NB4 (cell line): Measurements from ENCODE around the gene PTPRG.

Experiments used
- DNase-seq: peaks from one replicate; pipeline ENCODE4 v3.0.0; 2010; ENCODE audit warnings: low read depth
- H3K4me3 ChIP-seq: one replicate; pipeline ENCODE4 v1.5.1; 2011; ENCODE audit warnings: mild to moderate bottlenecking, low read depth, low read length, moderate library complexity
- MYC ChIP-seq: IDR thresholded peaks from 2 replicates; pipeline ENCODE4 v1.6.1; 2011; ENCODE audit warnings: low read depth, low read length
- POLR2A ChIP-seq: IDR thresholded peaks from 2 replicates; pipeline ENCODE4 v1.6.1; 2011; ENCODE audit warnings: mild to moderate bottlenecking; ENCODE audit not compliant: insufficient read length; ENCODE audit errors: extremely low read depth
- TF ChIP-seq, protein P1 (sequence below): IDR thresholded peaks from 2 replicates; pipeline ENCODE4 v1.6.1; 2011; ENCODE audit warnings: low read depth, low read length
- TF ChIP-seq, protein P2 (sequence below): IDR thresholded peaks from one replicate; pipeline ENCODE4 v1.5.1; 2012; ENCODE audit warnings: low read depth, low read length

Gene PTPRG

DNA sequence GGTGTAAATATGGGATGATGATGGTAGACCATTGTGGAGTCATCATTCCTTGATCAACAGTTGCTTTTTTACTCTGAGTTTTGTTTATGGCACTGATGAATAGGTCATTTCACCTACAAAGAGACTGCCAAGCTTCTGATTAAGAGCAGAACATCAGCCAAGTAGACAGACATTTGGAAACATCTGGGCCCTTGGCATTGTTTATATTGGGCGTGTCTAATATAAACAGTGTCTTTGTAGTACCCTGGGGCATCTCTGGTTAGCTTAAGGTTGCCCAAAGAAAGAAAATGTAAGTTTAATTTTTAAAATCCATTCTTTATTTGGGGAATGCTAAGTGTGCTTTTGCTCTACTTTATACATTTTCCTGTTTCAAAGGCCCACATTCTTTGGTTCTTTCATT lies 435.0 kb downstream of the PTPRG start:
- no peak for DNase-seq

DNA sequence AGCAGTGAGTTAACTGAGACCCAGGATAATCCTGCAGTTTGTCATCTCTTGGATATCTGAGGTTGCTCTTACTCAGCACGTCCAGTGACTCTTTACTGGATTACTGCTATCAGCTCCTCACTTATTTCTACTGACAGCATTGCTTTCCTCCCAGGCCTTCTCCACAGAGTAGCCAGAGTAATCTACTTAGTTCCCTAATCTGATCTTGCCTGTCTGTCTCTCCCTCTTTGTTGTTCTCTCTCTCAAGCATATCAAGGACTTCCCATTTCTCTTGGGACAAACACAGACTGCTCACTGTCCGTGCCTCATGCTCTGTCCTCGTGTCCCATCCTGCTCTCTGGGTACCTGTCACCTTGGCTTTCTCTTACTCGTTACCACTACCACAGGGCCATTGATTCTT lies 435.7 kb downstream of the PTPRG start:
- H3K4me3 ChIP-seq = no peak overlapping the region
- DNase-seq = no peak
- TF ChIP-seq, protein P1, sequence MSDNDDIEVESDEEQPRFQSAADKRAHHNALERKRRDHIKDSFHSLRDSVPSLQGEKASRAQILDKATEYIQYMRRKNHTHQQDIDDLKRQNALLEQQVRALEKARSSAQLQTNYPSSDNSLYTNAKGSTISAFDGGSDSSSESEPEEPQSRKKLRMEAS = no peak
- TF ChIP-seq, protein P2, sequence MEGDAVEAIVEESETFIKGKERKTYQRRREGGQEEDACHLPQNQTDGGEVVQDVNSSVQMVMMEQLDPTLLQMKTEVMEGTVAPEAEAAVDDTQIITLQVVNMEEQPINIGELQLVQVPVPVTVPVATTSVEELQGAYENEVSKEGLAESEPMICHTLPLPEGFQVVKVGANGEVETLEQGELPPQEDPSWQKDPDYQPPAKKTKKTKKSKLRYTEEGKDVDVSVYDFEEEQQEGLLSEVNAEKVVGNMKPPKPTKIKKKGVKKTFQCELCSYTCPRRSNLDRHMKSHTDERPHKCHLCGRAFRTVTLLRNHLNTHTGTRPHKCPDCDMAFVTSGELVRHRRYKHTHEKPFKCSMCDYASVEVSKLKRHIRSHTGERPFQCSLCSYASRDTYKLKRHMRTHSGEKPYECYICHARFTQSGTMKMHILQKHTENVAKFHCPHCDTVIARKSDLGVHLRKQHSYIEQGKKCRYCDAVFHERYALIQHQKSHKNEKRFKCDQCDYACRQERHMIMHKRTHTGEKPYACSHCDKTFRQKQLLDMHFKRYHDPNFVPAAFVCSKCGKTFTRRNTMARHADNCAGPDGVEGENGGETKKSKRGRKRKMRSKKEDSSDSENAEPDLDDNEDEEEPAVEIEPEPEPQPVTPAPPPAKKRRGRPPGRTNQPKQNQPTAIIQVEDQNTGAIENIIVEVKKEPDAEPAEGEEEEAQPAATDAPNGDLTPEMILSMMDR = no peak
- TF ChIP-seq POLR2A (no peak), MYC (no peak)

More for the DNA sequence above, 435.0 kb downstream of the PTPRG start:
- H3K4me3 ChIP-seq = no peak overlapping the region
- no peak for TF ChIP-seq MYC
- TF ChIP-seq, protein P2 = no peak

DNA sequence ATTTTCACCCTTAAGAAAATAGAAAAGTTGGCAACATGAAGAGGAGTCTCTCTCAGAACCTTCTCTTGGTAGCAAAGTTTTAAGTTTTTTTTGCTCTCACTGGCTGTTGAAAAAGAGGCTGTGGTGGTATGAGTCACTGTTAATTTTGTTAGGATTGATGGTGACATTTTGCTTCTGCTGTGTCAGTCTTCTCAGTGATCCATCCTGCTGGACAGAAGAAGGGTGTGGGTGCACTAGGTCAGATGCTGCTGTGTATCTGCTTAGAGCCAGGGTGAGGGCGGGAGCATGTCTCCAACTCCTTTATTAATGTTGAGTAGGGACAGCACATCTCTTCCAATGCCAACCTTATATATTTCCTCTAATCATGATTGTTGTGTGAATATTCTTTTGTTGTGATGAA lies 442.5 kb downstream of the PTPRG start:
- no peak overlapping the region for H3K4me3 ChIP-seq
- TF ChIP-seq POLR2A (no peak), MYC (no peak)
- TF ChIP-seq, protein P1 = no peak
- TF ChIP-seq, protein P2 = no peak
- no peak for DNase-seq

DNA sequence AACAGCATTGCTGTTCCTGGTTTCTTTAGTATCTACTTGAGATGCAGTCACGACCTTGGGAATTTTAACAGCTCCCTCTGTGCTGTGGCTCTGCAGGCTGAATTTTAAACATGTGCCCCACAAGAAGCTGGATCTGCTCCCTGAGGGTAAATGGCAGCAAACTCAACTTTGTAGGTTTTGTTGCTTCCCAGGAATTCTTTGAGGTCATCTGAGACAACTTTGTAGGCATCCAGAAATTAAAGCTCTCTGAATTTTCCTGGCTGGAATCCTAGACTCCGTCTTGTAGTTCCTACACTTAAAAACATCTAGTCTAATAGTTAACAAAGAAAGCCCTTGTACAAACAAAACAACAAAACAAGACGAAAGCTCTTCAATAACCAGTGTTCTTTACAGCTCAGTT lies 445.7 kb downstream of the PTPRG start:
- no peak overlapping the region for H3K4me3 ChIP-seq
- no peak for DNase-seq
- no peak for TF ChIP-seq MYC
- TF ChIP-seq POLR2A = no peak
- TF ChIP-seq, protein P1 = no peak
- TF ChIP-seq, protein P2 = no peak

GRCh38 chr3:62010989-62011388 lies 449.6 kb downstream of the PTPRG start:
- DNase-seq = no peak
- TF ChIP-seq MYC = no peak
- no peak overlapping the region for H3K4me3 ChIP-seq

DNA sequence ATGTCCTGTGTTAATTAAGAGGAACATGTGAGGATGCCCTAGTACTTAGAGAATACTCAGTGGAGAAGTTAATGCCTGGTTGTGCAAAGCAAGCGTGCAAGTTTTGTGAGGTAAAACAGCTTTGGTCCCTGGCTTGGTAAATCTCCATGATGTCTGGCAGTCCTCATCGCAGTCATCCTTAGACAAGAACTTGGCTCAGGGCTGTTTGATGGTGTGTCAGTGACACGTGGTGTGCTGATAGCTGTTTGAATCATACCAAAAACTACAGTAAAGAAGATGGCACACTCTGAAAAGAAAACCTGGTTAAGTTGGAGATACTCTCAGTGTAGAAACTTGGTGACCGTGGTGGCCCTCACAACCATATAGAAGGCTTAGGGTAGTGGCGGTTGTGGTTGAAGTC lies 450.3 kb downstream of the PTPRG start:
- no peak for DNase-seq
- H3K4me3 ChIP-seq = no peak overlapping the region
- TF ChIP-seq, protein P1 = no peak
- no peak for TF ChIP-seq POLR2A
- TF ChIP-seq, protein P2 = no peak
- no peak for TF ChIP-seq MYC
